ENCODE measurements around the gene RNF113A. TPM values are rescaled to one million over a fixed set of nuclear protein-coding genes. Genes with fewer than 3 reads are reported as not detected.
A peak's percentile ranks its signal among the peaks of the same experiment; 100 is the strongest.

The RNF113A gene
- total RNA-seq, 4 donors from 2014 or later, result 13.9 to 22.2 (median 18.6) TPM

GRCh38 chrX:119870626-119871131 is 854 bp downstream of the RNF113A start:
- Histone ChIP-seq H3K9me3 (no peaks in the 10 kb centered on the region), H3K27ac (peak overlapping the region; percentile 95), H3K27me3 (no peaks in the 10 kb centered on the region), H3K4me1 (peaks cover 7% of the 10 kb centered on the region), H3K36me3 (no peaks in the 10 kb centered on the region), H3K4me3 (peak overlapping the region; percentile 61)
- DNase-seq (ENCODE audit: low spot score in 2 of 2), result no peak
- TF ChIP-seq CTCF (IDR thresholded peaks at IDR 0.05), result no peak
- no peak for TF ChIP-seq POLR2A (IDR thresholded peaks at IDR 0.05)
- TF ChIP-seq EP300 (IDR thresholded peaks at IDR 0.05), result no peak
- TF ChIP-seq POLR2AphosphoS5 (IDR thresholded peaks at IDR 0.05), result no peak
- 43% methylated on average over 25 of the region's 25 CpGs for WGBS

- Histone ChIP-seq H3K27ac (no peak overlapping the region), H3K4me1 (peaks cover 6% of the 10 kb centered on the region), H3K4me3 (peak overlapping the region; percentile 65), H3K9me3 (no peaks in the 10 kb centered on the region), H3K27me3 (no peaks in the 10 kb centered on the region), H3K36me3 (peaks cover 3% of the 10 kb centered on the region)
- WGBS, result 39% methylated on average over 10 of the region's 10 CpGs
- DNase-seq (ENCODE audit: low spot score in 2 of 2), result no peak
- no peak for TF ChIP-seq POLR2A (IDR thresholded peaks at IDR 0.05)
- TF ChIP-seq POLR2AphosphoS5 (IDR thresholded peaks at IDR 0.05), result no peak
- TF ChIP-seq CTCF (IDR thresholded peaks at IDR 0.05), result no peak
- TF ChIP-seq EP300 (IDR thresholded peaks at IDR 0.05), result no peak
Observed at GRCh38 chrX:119853444-119853843, 18.1 kb downstream of the RNF113A start.

- DNase-seq (ENCODE audit: low spot score in 2 of 2), result peak; percentile 97
- H3K27ac ChIP-seq, result peak within 1 kb of the TSS; percentile 89
- H3K4me1 ChIP-seq, result peaks cover 6% of the 10 kb centered on the region
- H3K36me3 ChIP-seq, result peaks cover 5% of the 10 kb centered on the region
- 42% methylated on average over 53 of the region's 54 CpGs for WGBS
- peak within 1 kb of the TSS; percentile 65 for H3K4me3 ChIP-seq
- no peaks in the 10 kb centered on the region for H3K27me3 ChIP-seq
- TF ChIP-seq POLR2A (IDR thresholded peaks at IDR 0.05), result no peak
- TF ChIP-seq CTCF (IDR thresholded peaks at IDR 0.05), result no peak
- TF ChIP-seq EP300 (IDR thresholded peaks at IDR 0.05), result no peak
- TF ChIP-seq POLR2AphosphoS5 (IDR thresholded peaks at IDR 0.05), result no peak
- no peaks in the 10 kb centered on the region for H3K9me3 ChIP-seq
Observed at GRCh38 chrX:119852382-119853353, 18.9 kb downstream of the RNF113A start, which contains the start of gene UPF3B. Gene UPF3B, minus strand, starts transcription at chrX:119852963. Its CDS starts 35 bp downstream, at chrX:119852928.

GRCh38 chrX:119833905-119834304 is 37.6 kb downstream of the RNF113A start:
- Histone ChIP-seq H3K27ac (no peak overlapping the region), H3K4me3 (no peak overlapping the region), H3K36me3 (peaks cover 55% of the 10 kb centered on the region), H3K9me3 (no peaks in the 10 kb centered on the region), H3K4me1 (no peaks in the 10 kb centered on the region), H3K27me3 (no peaks in the 10 kb centered on the region)
- WGBS, result 73% methylated on average over 3 of the region's 3 CpGs
- TF ChIP-seq POLR2A (IDR thresholded peaks at IDR 0.05) (no peak), EP300 (IDR thresholded peaks at IDR 0.05) (no peak), POLR2AphosphoS5 (IDR thresholded peaks at IDR 0.05) (no peak), CTCF (IDR thresholded peaks at IDR 0.05) (no peak)
- DNase-seq (ENCODE audit: low spot score in 2 of 2), result no peak

GRCh38 chrX:119828446-119828845 is 43.1 kb downstream of the RNF113A start:
- Histone ChIP-seq H3K36me3 (peaks cover 25% of the 10 kb centered on the region), H3K27ac (no peak overlapping the region), H3K4me3 (no peak overlapping the region), H3K27me3 (no peaks in the 10 kb centered on the region), H3K4me1 (no peaks in the 10 kb centered on the region), H3K9me3 (no peaks in the 10 kb centered on the region)
- 94% methylated on average over 5 of the region's 5 CpGs for WGBS
- DNase-seq (ENCODE audit: low spot score in 2 of 2), result no peak
- no peak for TF ChIP-seq POLR2A (IDR thresholded peaks at IDR 0.05)
